ENCODE results near the gene RETREG3.

RETREG3 gene

DNA sequence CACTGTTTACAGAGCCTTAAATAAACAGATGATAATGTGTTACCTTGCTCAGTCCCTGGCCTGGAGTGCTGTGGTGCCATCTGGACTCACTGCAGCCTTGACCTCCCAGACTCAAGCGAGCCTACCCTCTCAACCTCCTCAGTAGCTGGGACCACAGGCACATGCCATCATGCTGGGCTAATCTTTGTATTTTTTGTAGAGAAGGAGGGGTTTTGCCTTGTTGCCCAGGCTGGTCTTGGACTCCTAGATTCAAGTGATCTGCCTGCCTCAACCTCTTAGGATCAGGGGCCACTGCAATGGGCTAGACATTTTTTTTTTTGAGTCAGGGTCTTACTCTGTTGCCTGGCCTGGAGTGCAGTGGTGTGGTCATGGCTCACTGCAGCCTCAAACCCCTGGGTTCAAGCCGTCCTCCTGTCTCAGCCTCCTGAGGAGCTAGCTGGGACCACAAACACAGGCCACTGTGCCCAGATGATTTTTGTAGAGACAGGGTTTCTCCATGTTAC is 78.2 kb downstream of the RETREG3 start:
- peak in 2 of 3 experiments; percentile 15 to 57 for DNase-seq

Measured in NCI-H1417 (cell line).